Measurements from ENCODE around the gene DYNLT5.
"Not testable (repeated sequence)": the region's sequence is repeated elsewhere in the genome, so short reads cannot be mapped to it uniquely, and the experiment has no call there.

DYNLT5 gene

GRCh38 chr1:66751160-66751559, 1.1 kb upstream of the DYNLT5 start:
- DNase-seq = no peak

- no peak for DNase-seq
These were observed 562 bp downstream of the DYNLT5 start for GRCh38 chr1:66752671-66753371.

DNA sequence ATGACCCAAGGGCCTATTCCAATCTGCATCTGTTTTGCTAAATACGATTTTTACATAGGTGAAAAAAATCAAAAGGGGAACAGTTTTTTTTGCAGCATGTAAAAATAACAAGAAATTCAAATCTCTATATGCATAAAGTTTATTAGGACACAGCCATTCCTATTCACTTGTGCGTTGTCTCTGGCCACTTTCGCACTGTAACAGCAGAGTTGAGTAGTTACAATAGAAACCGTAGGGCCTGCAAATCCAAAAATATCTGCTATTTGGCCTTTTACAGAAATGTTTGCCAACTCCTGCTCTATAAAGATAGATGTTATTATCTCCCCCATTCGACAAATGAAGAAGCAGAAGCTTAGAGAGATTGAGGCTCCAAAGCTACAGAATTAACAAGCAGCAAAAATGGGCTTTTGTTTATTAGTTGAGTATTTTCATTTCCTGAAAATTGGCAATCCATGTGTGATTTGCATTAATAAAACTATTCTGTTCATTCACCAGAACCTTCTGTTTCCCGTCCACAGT, 5.5 kb downstream of the DYNLT5 start:
- DNase-seq = no peak

- no peak for DNase-seq
These were observed 6.0 kb downstream of the DYNLT5 start for GRCh38 chr1:66758241-66758755.

GRCh38 chr1:66760506-66760905, 8.2 kb downstream of the DYNLT5 start:
- DNase-seq = no peak

DNA sequence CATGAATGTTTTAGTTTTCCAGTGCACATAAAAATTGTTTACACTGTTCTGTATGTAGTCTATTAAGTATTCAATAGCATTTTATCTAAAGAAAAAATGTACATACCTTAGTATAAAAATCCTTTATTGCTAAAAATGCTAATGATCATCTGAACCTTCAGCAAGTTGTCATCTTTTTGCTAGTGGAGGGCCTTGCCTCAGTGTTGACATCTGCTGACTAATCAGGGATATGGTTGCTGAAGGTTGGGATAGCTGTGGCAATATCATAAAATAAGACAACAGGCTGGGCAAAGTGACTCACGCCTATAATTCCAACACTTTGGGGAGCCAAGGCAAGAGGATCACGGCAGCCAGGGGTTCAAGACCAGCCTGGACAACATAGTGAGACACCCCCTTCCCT, 9.0 kb downstream of the DYNLT5 start:
- no peak for DNase-seq

DNA sequence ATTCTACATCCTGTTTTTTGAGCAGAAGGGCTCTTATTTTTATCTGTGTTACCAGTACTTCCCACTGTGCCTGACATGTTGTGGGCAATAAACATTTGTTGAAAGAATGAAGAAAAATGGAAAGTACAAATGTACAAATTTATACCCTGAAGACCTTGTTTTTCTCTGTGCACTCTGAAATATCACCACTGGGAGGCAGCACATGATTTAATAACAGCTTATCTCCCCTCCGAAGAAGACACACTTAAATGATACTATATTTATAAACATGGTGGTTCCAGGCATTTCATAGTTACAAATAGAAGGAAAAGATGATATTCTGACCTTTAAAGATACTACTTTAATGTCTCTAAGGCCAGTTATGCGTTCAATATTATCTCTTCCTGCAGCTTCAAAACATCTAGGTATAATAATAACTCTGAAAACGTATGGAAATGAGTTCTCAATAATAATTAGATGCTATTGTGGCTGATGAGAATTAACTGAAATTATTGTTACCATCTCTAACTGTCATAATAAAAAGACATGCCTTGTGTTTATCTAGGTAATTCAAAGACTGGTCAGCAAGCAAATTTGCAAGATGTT, 12.8 kb downstream of the DYNLT5 start:
- DNase-seq = peak; percentile 30

DNA sequence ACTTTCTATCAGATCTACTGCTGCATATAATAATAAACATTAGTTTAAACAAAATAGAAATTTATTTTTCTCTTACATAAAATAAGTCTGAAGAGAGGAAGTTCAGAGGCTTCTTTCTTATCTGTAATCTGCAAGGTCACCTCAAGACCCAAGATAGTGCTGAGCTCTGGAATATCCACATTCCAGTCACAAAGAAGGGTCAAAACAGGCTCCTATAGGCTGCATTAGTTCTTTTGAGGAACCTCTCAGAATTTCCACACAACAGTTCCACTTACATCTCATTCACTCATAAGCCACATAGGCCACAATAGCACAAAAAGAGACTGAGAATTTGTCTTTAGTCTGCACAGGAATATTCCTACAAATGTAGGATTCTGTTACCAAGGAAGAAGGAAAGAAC, 15.4 kb downstream of the DYNLT5 start:
- no peak for DNase-seq

DNA sequence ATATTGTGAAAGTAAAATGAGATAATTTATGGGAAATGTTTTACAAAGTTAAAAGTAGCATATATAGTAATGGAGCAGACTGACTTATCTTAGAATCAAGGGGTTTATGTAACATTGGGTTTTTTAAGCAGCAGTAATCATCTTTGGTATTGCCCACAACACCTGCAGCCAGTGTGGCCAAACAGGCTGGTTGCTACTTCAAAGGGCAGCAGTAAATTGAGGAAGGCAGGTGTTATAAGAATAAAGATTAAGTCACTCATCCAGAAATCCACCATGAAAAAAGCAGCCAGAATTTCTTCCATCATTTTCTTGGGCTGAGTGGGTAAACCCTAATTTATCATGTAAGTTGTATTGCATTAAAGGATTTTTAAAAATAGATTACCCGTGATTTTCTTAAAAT, 16.7 kb downstream of the DYNLT5 start:
- no peak for DNase-seq

DNA sequence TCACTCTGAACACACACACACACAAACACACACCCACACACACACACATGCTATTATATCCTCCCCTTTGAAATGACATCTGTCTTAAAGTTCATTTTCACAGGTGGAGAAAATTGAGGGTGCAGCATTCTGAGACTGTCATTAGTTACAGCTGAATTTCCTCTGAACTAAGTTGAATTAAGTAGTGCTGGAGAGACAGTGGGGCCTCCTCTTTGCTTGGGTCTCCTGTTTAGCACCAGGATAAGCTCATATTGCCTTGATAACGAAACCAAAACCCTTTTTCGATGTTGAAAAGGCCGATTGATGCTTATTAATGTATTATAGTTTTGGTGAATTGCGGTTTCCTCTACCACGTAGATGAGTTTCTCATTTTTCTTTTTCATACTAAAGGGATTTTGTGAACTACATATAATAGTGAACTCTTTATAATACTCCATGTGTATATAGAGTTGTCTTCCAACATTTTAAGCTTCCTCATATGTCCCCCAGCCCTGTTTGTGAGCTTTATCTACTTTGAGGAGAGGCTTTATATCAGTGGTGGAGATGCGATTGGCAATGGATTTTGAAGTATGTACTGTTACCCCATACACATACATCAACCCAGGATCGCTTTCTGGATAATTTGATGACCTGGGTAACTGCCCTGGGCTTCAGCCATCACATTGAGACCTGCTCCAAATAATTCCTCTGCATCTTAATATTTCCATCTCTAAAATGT, 17.4 kb downstream of the DYNLT5 start:
- DNase-seq = no peak

DNA sequence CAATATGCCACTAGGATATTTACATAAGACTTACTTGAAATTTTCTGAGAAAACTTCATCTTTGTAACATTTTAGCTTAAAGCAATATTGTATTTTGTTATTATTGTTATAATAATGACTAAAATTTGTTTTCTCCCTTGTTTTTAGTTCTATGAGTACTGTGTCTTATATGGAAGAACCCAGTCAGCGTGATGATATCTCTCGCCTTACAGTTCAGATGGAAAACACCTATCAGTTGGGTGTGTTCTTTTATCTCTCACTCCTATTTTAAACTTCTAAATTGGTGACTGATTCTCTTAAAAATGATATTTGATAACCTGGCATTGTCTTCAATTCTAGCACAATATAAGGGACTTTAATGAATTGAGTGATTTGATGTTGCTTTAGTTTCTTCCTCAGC, 18.0 kb downstream of the DYNLT5 start:
- no peak for DNase-seq

DNA sequence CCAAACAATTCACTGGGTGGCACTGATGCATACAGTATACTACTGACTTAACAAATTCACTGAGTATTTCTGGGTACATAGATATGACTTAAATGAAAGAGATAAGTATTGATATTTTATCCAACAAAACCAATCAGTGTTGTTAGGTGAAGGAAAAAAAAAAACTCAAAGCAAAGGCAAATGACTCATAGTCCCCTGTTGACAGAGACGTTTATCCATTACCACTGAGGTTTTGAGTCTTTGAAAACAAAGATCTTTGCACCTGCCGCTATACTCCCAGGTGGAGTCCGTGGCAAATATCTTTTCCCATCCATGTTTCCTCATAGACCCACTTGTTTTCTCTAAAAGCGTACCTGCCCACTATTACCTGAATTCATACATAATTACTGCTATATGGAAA, 18.4 kb downstream of the DYNLT5 start:
- no peak for DNase-seq

GRCh38 chr1:66773227-66773626, 21.0 kb downstream of the DYNLT5 start:
- no peak for DNase-seq

DNA sequence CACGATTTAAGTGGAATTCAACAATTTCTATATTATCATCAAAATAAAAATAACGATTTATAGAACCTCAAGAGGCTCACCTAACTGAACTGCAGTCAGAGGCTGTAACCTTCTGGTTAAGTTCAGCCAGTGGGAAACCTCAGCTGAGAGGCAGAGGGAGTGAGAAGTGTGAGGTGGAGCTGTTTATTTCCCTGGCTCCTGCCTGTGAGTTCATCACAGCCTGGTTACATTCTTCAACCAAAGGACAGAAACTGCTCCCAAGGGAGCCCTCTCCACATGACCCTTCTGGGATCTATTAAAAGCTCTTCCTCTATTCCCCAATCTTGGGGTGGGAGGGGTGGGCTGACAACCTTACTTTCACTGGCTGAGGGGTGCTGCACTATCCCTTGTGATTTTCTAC, 22.2 kb downstream of the DYNLT5 start:
- DNase-seq = peak; percentile 7

GRCh38 chr1:66775646-66776045, 23.4 kb downstream of the DYNLT5 start:
- no peak for DNase-seq

DNA sequence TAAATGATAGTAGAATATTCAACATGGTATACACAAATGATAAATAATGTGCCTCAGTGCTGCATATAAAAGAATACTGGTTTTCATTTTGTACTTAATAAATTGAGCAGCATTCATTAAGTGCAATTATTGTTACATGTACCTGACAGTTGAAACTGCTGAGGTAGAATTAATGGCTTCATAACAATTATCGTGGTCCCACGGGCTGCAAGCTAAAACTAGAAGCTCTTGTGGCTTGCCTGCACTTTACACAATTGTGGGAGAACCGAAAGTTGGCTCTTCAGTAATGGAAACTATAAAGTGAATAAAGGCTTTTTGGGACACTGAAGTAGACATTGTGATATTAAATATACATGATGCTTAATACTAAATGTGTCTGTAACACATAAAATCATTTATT, 25.6 kb downstream of the DYNLT5 start:
- peak; percentile 69 for DNase-seq

DNA sequence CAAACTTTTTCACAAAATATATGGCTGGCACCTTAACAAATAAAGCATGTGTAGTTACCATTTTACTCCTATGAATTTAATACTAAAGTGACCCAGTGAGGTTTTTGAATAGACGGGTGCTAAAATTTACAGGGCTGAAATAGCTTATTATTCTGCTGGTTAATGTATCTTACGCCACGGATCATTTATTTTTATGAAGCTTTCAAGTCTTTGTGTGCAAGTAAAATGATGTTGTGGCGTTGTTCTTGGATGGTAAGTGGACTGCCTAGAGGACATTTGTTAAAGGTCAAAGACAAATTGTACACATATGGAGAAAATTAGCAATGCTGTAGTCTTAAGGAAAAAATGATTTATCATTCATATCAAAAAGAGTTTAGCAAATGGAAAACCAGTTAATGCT, 26.0 kb downstream of the DYNLT5 start:
- peak; percentile 69 for DNase-seq

GRCh38 chr1:66778969-66779368, 26.7 kb downstream of the DYNLT5 start:
- no peak for DNase-seq

- no peak for DNase-seq
These were observed 27.3 kb downstream of the DYNLT5 start for GRCh38 chr1:66779475-66780078.

DNA sequence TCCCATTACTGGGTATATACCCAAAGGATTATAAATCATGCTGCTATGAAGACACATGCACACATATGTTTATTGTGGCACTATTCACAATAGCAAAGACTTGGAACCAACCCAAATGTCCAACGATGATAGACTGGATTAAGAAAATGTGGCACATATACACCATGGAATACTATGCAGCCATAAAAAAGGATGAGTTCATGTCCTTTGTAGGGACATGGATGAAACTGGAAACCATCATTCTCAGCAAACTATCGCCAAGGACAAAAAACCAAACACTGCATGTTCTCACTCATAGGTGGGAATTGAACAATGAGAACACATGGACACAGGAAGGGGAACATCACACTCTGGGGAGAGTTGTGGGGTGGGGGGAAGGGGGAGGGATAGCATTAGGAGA, 33.5 kb downstream of the DYNLT5 start:
- DNase-seq = not testable (repeated sequence)

DNA sequence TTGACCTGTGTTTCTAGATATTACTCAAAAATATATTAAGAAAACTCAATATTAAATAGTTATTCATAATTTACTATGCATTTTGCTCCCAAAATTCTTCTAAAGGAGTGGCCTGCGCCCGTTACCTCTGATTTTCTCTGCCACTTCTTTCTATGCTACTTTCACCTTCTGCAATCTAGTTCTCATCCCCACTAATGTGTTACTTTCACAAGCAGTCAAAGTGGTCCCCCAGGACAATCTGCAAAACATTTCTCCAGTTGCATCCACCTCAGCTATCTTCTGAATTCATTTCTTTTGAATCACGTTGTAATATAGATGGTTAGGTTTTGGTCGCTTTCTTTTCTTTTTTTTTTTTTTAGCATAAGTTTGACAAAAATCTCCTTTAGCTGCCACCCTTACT, 35.4 kb downstream of the DYNLT5 start:
- no peak for DNase-seq

GRCh38 chr1:66788231-66788939, 36.1 kb downstream of the DYNLT5 start:
- DNase-seq = no peak
